Caco-2 (cell line): ENCODE results near the gene NUDT6. TPM values are rescaled to one million over a fixed set of nuclear protein-coding genes. Genes with fewer than 3 reads are reported as not detected.
A peak's percentile ranks its signal among the peaks of the same experiment; 100 is the strongest.

Source experiments
- BruUV-seq: library from RNA; stranded (reverse); fragments of 400-500 nt; replicated peaks from 2 replicates; lab custom pipeline; 2021; lab: Mats Ljungman, UMichigan
- CTCF ChIA-PET: fragments of 300-600 bp; sonication (Branson Sonifier 250); formaldehyde crosslinking; loops from one replicate; lab custom pipeline; 2022; ENCODE audit warnings: antibody characterized with exemption; lab: Charles Lee
- POLR2A ChIA-PET: fragments of 300-600 bp; sonication (Branson Sonifier 250); formaldehyde crosslinking; loops from one replicate; lab custom pipeline; 2022; ENCODE audit warnings: antibody characterized with exemption; lab: Charles Lee
- DNase-seq, 2 experiments: peaks; one replicate each; pipeline versions ENCODE4 v3.0.0 to v3.0.0-alpha.2; 2020 to 2022
- H3K27me3 ChIP-seq: replicated peaks from 2 replicates; pipeline ENCODE4 v1.6.0; 2011; ENCODE audit warnings: low read length; ENCODE audit not compliant: control insufficient read depth, insufficient read depth
- H3K36me3 ChIP-seq: 2 replicates; pipeline ENCODE4 v1.5.1; 2011; ENCODE audit warnings: low read length; ENCODE audit not compliant: control insufficient read depth, insufficient read depth
- H3K4me1 ChIP-seq: fragments of 250-450 bp; sonication (Bioruptor Pico); 2 replicates; pipeline ENCODE4 v1.5.1; 2020; ENCODE audit warnings: mild to moderate bottlenecking
- H3K4me3 ChIP-seq: 2 replicates; pipeline ENCODE4 v1.5.1; 2011; ENCODE audit warnings: low read depth, mild to moderate bottlenecking, control low read depth, low read length
- H3K9me3 ChIP-seq: fragments of 250-450 bp; sonication (Bioruptor Pico); 2 replicates; pipeline ENCODE4 v1.5.1; 2020; ENCODE audit warnings: mild to moderate bottlenecking, moderate library complexity
- H3K27ac Mint-ChIP-seq: one replicate; pipeline ENCODE4 v1.8.0; 2022; ENCODE audit warnings: mixed read lengths; ENCODE audit not compliant: unreplicated experiment
- H3K27me3 Mint-ChIP-seq: one replicate; pipeline ENCODE4 v1.8.0; 2022; ENCODE audit warnings: mixed read lengths; ENCODE audit not compliant: insufficient read depth, unreplicated experiment
- H3K36me3 Mint-ChIP-seq: one replicate; pipeline ENCODE4 v1.8.0; 2022; ENCODE audit warnings: mild to moderate bottlenecking, mixed read lengths; ENCODE audit not compliant: insufficient read depth, unreplicated experiment
- H3K4me1 Mint-ChIP-seq: one replicate; pipeline ENCODE4 v1.8.0; 2022; ENCODE audit warnings: low read depth, mixed read lengths; ENCODE audit not compliant: unreplicated experiment
- H3K4me3 Mint-ChIP-seq: one replicate; pipeline ENCODE4 v1.8.0; 2022; ENCODE audit warnings: mild to moderate bottlenecking, moderate library complexity, mixed read lengths; ENCODE audit not compliant: unreplicated experiment
- H3K9me3 Mint-ChIP-seq: one replicate; pipeline ENCODE4 v1.8.0; 2022; ENCODE audit warnings: mixed read lengths; ENCODE audit not compliant: unreplicated experiment
- CTCF ChIP-seq, 2 experiments: fragments of 200-600 bp in 1 of 2; IDR thresholded peaks; 1 replicate in 1 of 2; 2 replicates in 1 of 2; pipeline versions ENCODE4 v1.5.1 to v1.8.0; 2011 to 2022; ENCODE audit warnings: antibody characterized with exemption in 1 of 2, control low read depth in 1 of 2, inconsistent platforms in 1 of 2, low read depth in 1 of 2, low read length in 1 of 2, mild to moderate bottlenecking in 1 of 2, moderate library complexity in 1 of 2; ENCODE audit not compliant: insufficient read depth in 1 of 2, severe bottlenecking in 1 of 2, unreplicated experiment in 1 of 2
- intact Hi-C: fragments of 100-400 bp; cut with micrococcal nuclease; formaldehyde crosslinking; loops from one replicate; pipeline ENCODE4 v1.10.0; 2022; ENCODE audit not compliant: unreplicated experiment
- total RNA-seq: library from RNA; stranded (reverse); gene quantifications from 2 replicates; pipeline ENCODE4 v1.2.3, GENCODE V29; 2022

The NUDT6 gene
- total RNA-seq, 1 experiment from 2014 or later = 5.3 TPM

GRCh38 chr4:122858705-122859104 is 63.7 kb downstream of the NUDT6 start:
- H3K9me3 Mint-ChIP-seq = no peaks in the 10 kb centered on the region
- Histone ChIP-seq H3K4me1 (peaks cover 42% of the 10 kb centered on the region), H3K9me3 (no peaks in the 10 kb centered on the region), H3K36me3 (no peaks in the 10 kb centered on the region), H3K4me3 (no peak overlapping the region), H3K27me3 (no peaks in the 10 kb centered on the region)
- DNase-seq = no peak
- H3K27me3 Mint-ChIP-seq = no peaks in the 10 kb centered on the region
- intact Hi-C loops = loop anchor here (5.0 kb wide), 1 partner anchor 54 kb away; no protein-coding TSS in a partner anchor
- no TSS peak for BruUV-seq
- ChIA-PET POLR2A (no interaction called here), CTCF (no interaction called here)
- H3K4me3 Mint-ChIP-seq = no peak overlapping the region
- no peaks in the 10 kb centered on the region for H3K36me3 Mint-ChIP-seq
- H3K27ac Mint-ChIP-seq = no peak overlapping the region
- no peaks in the 10 kb centered on the region for H3K4me1 Mint-ChIP-seq
- TF ChIP-seq CTCF (IDR thresholded peaks at IDR 0.05; ENCODE audit: insufficient read depth in 1 of 2, low read depth in 1 of 2, low read length in 1 of 2, severe bottlenecking in 1 of 2, unreplicated experiment in 1 of 2) = no peak

- TF ChIP-seq CTCF (IDR thresholded peaks at IDR 0.05; ENCODE audit: insufficient read depth in 1 of 2, low read depth in 1 of 2, low read length in 1 of 2, severe bottlenecking in 1 of 2, unreplicated experiment in 1 of 2) = no peak
- Mint-ChIP-seq H3K27me3 (no peaks in the 10 kb centered on the region), H3K36me3 (no peaks in the 10 kb centered on the region), H3K9me3 (no peaks in the 10 kb centered on the region), H3K27ac (no peak overlapping the region), H3K4me3 (no peak overlapping the region), H3K4me1 (no peaks in the 10 kb centered on the region)
- intact Hi-C loops = loop anchor here (5.0 kb wide), 1 partner anchor 55 kb away; no protein-coding TSS in a partner anchor
- ChIA-PET CTCF (interaction anchor here (1.0 to 1.2 kb wide), 3 partner anchors 99 to 140 kb away, joined by 3 read pairs; no protein-coding TSS in a partner anchor), POLR2A (interaction anchor here (0.9 kb wide), 1 partner anchor 113 kb away, joined by 7 read pairs; no protein-coding TSS in a partner anchor)
- DNase-seq = peak; percentile 14 to 39
- H3K9me3 ChIP-seq = no peaks in the 10 kb centered on the region
- peaks cover 43% of the 10 kb centered on the region for H3K4me1 ChIP-seq
- H3K4me3 ChIP-seq = no peak overlapping the region
- H3K27me3 ChIP-seq = no peaks in the 10 kb centered on the region
- H3K36me3 ChIP-seq = no peaks in the 10 kb centered on the region
- no TSS peak for BruUV-seq
Observed at GRCh38 chr4:122857160-122857559, 65.2 kb downstream of the NUDT6 start.

- H3K4me1 ChIP-seq = peaks cover 49% of the 10 kb centered on the region
- no peak for DNase-seq
- no peaks in the 10 kb centered on the region for H3K27me3 ChIP-seq
- no peak for TF ChIP-seq CTCF (IDR thresholded peaks at IDR 0.05; ENCODE audit: insufficient read depth in 1 of 2, low read depth in 1 of 2, low read length in 1 of 2, severe bottlenecking in 1 of 2, unreplicated experiment in 1 of 2)
- intact Hi-C loops = loop anchor here (5.0 kb wide), 1 partner anchor 57 kb away; no protein-coding TSS in a partner anchor
- Mint-ChIP-seq H3K4me1 (no peaks in the 10 kb centered on the region), H3K4me3 (no peak overlapping the region), H3K27ac (no peak overlapping the region), H3K27me3 (no peaks in the 10 kb centered on the region), H3K9me3 (no peaks in the 10 kb centered on the region), H3K36me3 (no peaks in the 10 kb centered on the region)
- no peak overlapping the region for H3K4me3 ChIP-seq
- H3K9me3 ChIP-seq = no peaks in the 10 kb centered on the region
- ChIA-PET CTCF (no interaction called here), POLR2A (no interaction called here)
- BruUV-seq = no TSS peak
- no peaks in the 10 kb centered on the region for H3K36me3 ChIP-seq
Observed at GRCh38 chr4:122855353-122855890, 67.0 kb downstream of the NUDT6 start.
